K562 (cell line): Measurements from ENCODE around the gene RPL15. TPM values are rescaled to one million over a fixed set of nuclear protein-coding genes. Genes with fewer than 3 reads are reported as not detected.

ENCODE experiments used
- ATAC-seq: fragments of 200-7000 bp; cut with Tn5 transposase; 3 replicates; pipeline ENCODE4 v1.9.1; 2020; ENCODE audit warnings: moderate library complexity
- BruUV-seq: library from RNA; stranded (reverse); fragments of 400-500 nt; replicated peaks from 2 replicates; lab custom pipeline; 2021; lab: Mats Ljungman, UMichigan
- CTCF ChIA-PET: fragments of 300-600 bp; formaldehyde crosslinking; extraction: SDS; loops from one replicate; lab custom pipeline; 2021; ENCODE audit warnings: low intra/inter-chr PET ratio; lab: Yijun Ruan, JAX
- POLR2A ChIA-PET: fragments of 300-600, 350-650 bp; sonication (Branson Sonifier 250); formaldehyde crosslinking; extraction: SDS; loops from one replicate; lab custom pipeline; 2021; ENCODE audit warnings: antibody characterized with exemption, inconsistent platforms; lab: Yijun Ruan, JAX
- DNase-seq, 4 experiments: peaks; one replicate each; pipeline versions ENCODE4 v3.0.0 to v3.0.0-alpha.2; 2011 to 2018; ENCODE audit warnings: low spot score in 3 of 4, mixed read lengths in 3 of 4; ENCODE audit errors: extremely low read depth in 1 of 4
- FAIRE-seq: peaks from 2 replicates; lab custom pipeline; 2011; peaks lifted over from hg19 to GRCh38; lab: Jason Lieb, UNC
- H2AFZ ChIP-seq: 2 replicates; pipeline ENCODE4 v1.6.0; 2011; ENCODE audit warnings: low read depth, low read length, control low read depth, inconsistent platforms
- H3K27ac ChIP-seq: fragments of 200-600 bp; 3 replicates; pipeline ENCODE4 v1.8.0; 2011; ENCODE audit warnings: low read depth, mild to moderate bottlenecking, control low read depth, inconsistent platforms, low read length, moderate library complexity, mixed read lengths; ENCODE audit errors: extremely low read depth
- H3K27me3 ChIP-seq, 2 experiments: fragments of 300-600 bp in 1 of 2; 2 replicates in 1 of 2; 3 replicates in 1 of 2; pipeline versions ENCODE4 v1.6.0 to v1.8.0; 2011; ENCODE audit warnings: inconsistent platforms in 2 of 2, low read length in 2 of 2, mild to moderate bottlenecking in 1 of 2, mixed read lengths in 1 of 2, moderate library complexity in 1 of 2; ENCODE audit not compliant: control insufficient read depth in 2 of 2, insufficient read depth in 2 of 2
- H3K36me3 ChIP-seq: fragments of 300-600 bp; 3 replicates; pipeline ENCODE4 v1.8.0; 2011; ENCODE audit warnings: mild to moderate bottlenecking, low read length, inconsistent platforms; ENCODE audit not compliant: control insufficient read depth, insufficient read depth
- H3K4me1 ChIP-seq, 2 experiments: fragments of 200-600 bp in 1 of 2; replicated peaks in 1 of 2; 2 replicates in 1 of 2; 3 replicates in 1 of 2; pipeline versions ENCODE4 v1.5.1 to v1.8.0; 2011; ENCODE audit warnings: inconsistent platforms in 2 of 2, low read length in 2 of 2, mild to moderate bottlenecking in 1 of 2, mixed read lengths in 1 of 2, moderate library complexity in 1 of 2; ENCODE audit not compliant: control insufficient read depth in 2 of 2, insufficient read depth in 2 of 2
- H3K4me2 ChIP-seq: 2 replicates; pipeline ENCODE4 v1.6.1; 2011; ENCODE audit warnings: low read length, control low read depth, inconsistent platforms, mixed read lengths; ENCODE audit not compliant: insufficient read depth
- H3K4me3 ChIP-seq: fragments of 200-600 bp; sonication (generic), shearing (Covaris generic); 2 replicates; pipeline ENCODE4 v1.5.1; 2016; ENCODE audit warnings: control low read depth, inconsistent platforms
- H3K79me2 ChIP-seq: fragments of 200-600 bp; 3 replicates; pipeline ENCODE4 v1.8.0; 2011; ENCODE audit warnings: low read length, inconsistent platforms; ENCODE audit not compliant: control insufficient read depth, insufficient read depth
- H3K9ac ChIP-seq, 2 experiments: 2 replicates each; pipeline versions ENCODE4 v1.6.0 to v1.6.1; 2011; ENCODE audit warnings: low read depth in 2 of 2, low read length in 2 of 2, control low read depth in 1 of 2, inconsistent platforms in 1 of 2, mild to moderate bottlenecking in 1 of 2, mixed read lengths in 1 of 2; ENCODE audit not compliant: insufficient read depth in 1 of 2
- H3K9me1 ChIP-seq: one replicate; pipeline ENCODE4 v1.6.0; 2011; ENCODE audit warnings: inconsistent platforms, mild to moderate bottlenecking, low read length, moderate library complexity; ENCODE audit not compliant: control insufficient read depth, insufficient read depth
- H3K9me3 ChIP-seq: replicated peaks from 2 replicates; pipeline ENCODE4 v1.5.1; 2011; ENCODE audit warnings: low read depth, low read length, inconsistent platforms; ENCODE audit not compliant: control insufficient read depth, insufficient read depth
- H4K20me1 ChIP-seq: replicated peaks from 2 replicates; pipeline ENCODE4 v1.6.1; 2011; ENCODE audit warnings: low read length, inconsistent platforms, mixed read lengths; ENCODE audit not compliant: control insufficient read depth, insufficient read depth
- ESRRA ChIP-seq: fragments of 450-650 bp; IDR thresholded peaks from 2 replicates; pipeline ENCODE4 v1.6.1; 2014; ENCODE audit warnings: low read depth, mild to moderate bottlenecking, moderate library complexity, borderline replicate concordance
- FOXK1 ChIP-seq: sonication (generic); formaldehyde crosslinking; IDR thresholded peaks from 2 replicates; pipeline ENCODE4 v1.8.0; 2022; ENCODE audit warnings: missing genetic modification reagents, mild to moderate bottlenecking, borderline replicate concordance
- SNRNP70 ChIP-seq: fragments of 200-400 bp; formaldehyde crosslinking; optimal IDR thresholded peaks from 2 replicates; pipeline ENCODE3; 2017; ENCODE audit warnings: low read depth, low read length
- ZNF12 ChIP-seq: sonication (generic); formaldehyde crosslinking; IDR thresholded peaks from 2 replicates; pipeline ENCODE4 v1.4.0; 2020; ENCODE audit warnings: mild to moderate bottlenecking, missing genetic modification reagents
- ZNF316 ChIP-seq: fragments of 450-650 bp; IDR thresholded peaks from 2 replicates; pipeline ENCODE4 v1.6.1; 2016
- ZNF444 ChIP-seq: fragments of 250-450 bp; sonication (Bioruptor Pico); IDR thresholded peaks from 2 replicates; pipeline ENCODE4 v1.4.0; 2020; ENCODE audit warnings: mild to moderate bottlenecking, moderate library complexity
- ZZZ3 ChIP-seq: fragments of 450-650 bp; IDR thresholded peaks from 2 replicates; pipeline ENCODE4 v1.6.1; 2016; ENCODE audit warnings: antibody characterized with exemption, mild to moderate bottlenecking, moderate library complexity
- WGBS: fragments of 100-300 bp; shearing (Covaris generic); methylation state at CpG from one replicate; pipeline ENCODE4 v1.1.6; 2016; ENCODE audit warnings: low coverage, mixed read lengths; ENCODE audit not compliant: insufficient coverage; ENCODE audit errors: missing lambda C conversion rate; 5-methylcytosine and 5-hydroxymethylcytosine counted together
- in situ Hi-C: fragments of 300-500 bp; cut with MboI; formaldehyde crosslinking; loops from 4 replicates; pipeline ENCODE4 v1.15.0; 2018; ENCODE audit warnings: inconsistent platforms, mixed read lengths
- intact Hi-C: fragments of 100-400 bp; cut with micrococcal nuclease; formaldehyde crosslinking; loops from 2 replicates; pipeline ENCODE4 v1.14.2; 2022
- polyA plus RNA-seq, 8 experiments: library from polyadenylated mRNA; depleted of rRNA in 4 of 8; stranded (reverse) in 5 of 8; unstranded in 3 of 8; fragments of >200 nt; fragmentation: Nextera tagmentation in 2 of 8; fragmentation: Illumina TruSeq in 1 of 8; extraction: Ambion mirVana in 2 of 8; extraction: Trizol in 1 of 8; gene quantifications; 2 replicates each; pipeline versions ENCODE4 v1.2.1 to v1.2.3, GENCODE V29; 2011 to 2014; ENCODE audit warnings: inconsistent platforms in 1 of 8, missing spikeins in 1 of 8
- total RNA-seq, 7 experiments: library from RNA; depleted of rRNA in 6 of 7; stranded (reverse); fragments of >200 nt in 6 of 7; fragmentation: Illumina TruSeq in 2 of 7; extraction: Trizol in 2 of 7; gene quantifications; 2 replicates each; pipeline versions ENCODE4 v1.2.1 to v1.2.3, GENCODE V29; 2011 to 2021; ENCODE audit warnings: low replicate concordance in 1 of 7
- TF ChIP-seq, protein P1 (sequence below), 3 experiments: IDR thresholded peaks in 2 of 3; conservative IDR thresholded peaks in 1 of 3; 2 replicates each; pipeline ENCODE4 v1.5.1; 2011 to 2012; ENCODE audit warnings: low read length in 3 of 3, mild to moderate bottlenecking in 3 of 3, control low read depth in 2 of 3, improper control_type of control experiment in 1 of 3, inconsistent platforms in 1 of 3, low read depth in 1 of 3, mixed read lengths in 1 of 3, moderate library complexity in 1 of 3; ENCODE audit not compliant: insufficient read depth in 2 of 3
- TF ChIP-seq, protein P2 (sequence below): sonication (generic); formaldehyde crosslinking; IDR thresholded peaks from 2 replicates; pipeline ENCODE4 v1.8.1; 2023; ENCODE audit warnings: mild to moderate bottlenecking, missing genetic modification reagents
- TF ChIP-seq, protein P3 (sequence below): fragments of 450-650 bp; formaldehyde crosslinking; IDR thresholded peaks from 2 replicates; pipeline ENCODE4 v1.4.0; 2020; ENCODE audit warnings: mild to moderate bottlenecking, moderate library complexity

The RPL15 gene
- total and polyA plus RNA-seq, 9 of the 15 experiments (the other 6 are each of a cell fraction or from before 2014, with no cell fraction given), result 2,393 to 8,850 (median 3,928) TPM

DNA sequence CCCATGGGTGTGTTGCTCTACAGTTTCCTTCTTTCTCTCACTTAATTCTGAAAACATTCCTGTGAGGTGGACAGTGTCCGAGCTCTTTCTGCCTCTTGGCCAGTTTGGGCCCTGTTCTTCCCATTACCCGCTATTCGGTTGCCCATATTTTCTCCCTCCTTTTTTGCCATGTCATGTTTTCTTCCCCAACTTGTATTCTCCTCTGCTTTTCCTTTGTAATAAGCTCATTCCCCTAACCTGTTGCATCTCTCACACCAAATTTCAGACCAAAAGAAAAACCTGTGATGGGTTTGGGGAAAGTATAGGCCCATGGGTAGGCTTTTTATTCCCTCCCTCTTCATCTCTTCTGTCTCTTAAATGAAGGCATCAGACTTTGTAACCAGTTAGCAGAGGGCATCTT is 30.6 kb upstream of the RPL15 start:
- 92% methylated on average over 3 of the region's 3 CpGs for WGBS
- Histone ChIP-seq H3K27ac (no peak overlapping the region), H3K79me2 (peaks cover 13% of the 10 kb centered on the region; the same call in 1 of the 3 replicates), H3K4me1 (no peaks in the 10 kb centered on the region), H3K9ac (no peak overlapping the region), H2AFZ (no peak overlapping the region), H3K4me3 (no peak overlapping the region), H3K36me3 (peaks cover 44% of the 10 kb centered on the region), H4K20me1 (no peaks in the 10 kb centered on the region), H3K9me1 (no peaks in the 10 kb centered on the region), H3K27me3 (no peaks in the 10 kb centered on the region), H3K9me3 (no peaks in the 10 kb centered on the region), H3K4me2 (no peak overlapping the region)
- no peak for DNase-seq
- BruUV-seq, result no TSS peak
- no peak for TF ChIP-seq FOXK1
- TF ChIP-seq ZNF444, result no peak
- TF ChIP-seq ZNF316, result peak; percentile 29; the same call in 1 of the 2 replicates
- no peak for TF ChIP-seq SNRNP70
- TF ChIP-seq ESRRA, result no peak
- FAIRE-seq, result no peak
- in situ Hi-C loops (no loop called here), intact Hi-C loops (loop anchor here (10.0 kb wide), 1 partner anchor 258 kb away; no protein-coding TSS in a partner anchor)
- ChIA-PET CTCF (no interaction called here), POLR2A (interaction anchor here (0.7 kb wide), 1 partner anchor 8 kb away, joined by 3 read pairs; no protein-coding TSS in a partner anchor)
- ATAC-seq, result no peak

DNA sequence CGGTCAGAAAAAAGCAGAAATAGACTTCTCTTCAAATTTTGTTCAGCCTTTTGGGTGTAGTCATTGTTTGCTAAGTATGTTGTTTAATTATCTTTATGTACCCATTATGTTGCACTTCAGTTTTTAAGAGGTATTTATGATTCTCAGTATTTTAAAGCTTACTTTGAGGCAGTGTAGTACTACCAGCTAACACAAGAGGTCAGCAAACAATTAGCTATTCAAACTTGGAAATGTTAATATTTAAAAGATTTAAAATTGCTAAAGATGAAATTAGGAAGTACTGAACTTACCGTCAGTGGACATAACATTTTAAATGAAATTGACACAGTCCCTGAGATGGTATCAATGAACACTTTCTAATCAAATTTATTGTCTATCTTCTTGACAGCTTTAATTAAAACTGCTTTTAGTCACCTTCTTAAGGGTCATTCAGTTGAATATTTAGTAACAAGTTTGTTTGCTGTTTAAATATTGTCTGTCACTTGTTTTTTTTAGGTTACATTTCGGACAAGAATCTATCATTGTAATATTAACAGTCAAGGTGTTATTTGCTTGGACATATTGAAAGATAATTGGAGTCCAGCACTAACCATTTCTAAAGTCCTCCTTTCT is 28.2 kb upstream of the RPL15 start:
- H4K20me1 ChIP-seq, result no peaks in the 10 kb centered on the region
- BruUV-seq, result no TSS peak
- ATAC-seq (peak; percentile 48; the same call in 1 of the 3 replicates), DNase-seq (peak in 2 of 4 experiments; percentile 30 to 58), FAIRE-seq (peak; percentile 62)
- no peaks in the 10 kb centered on the region for H3K4me1 ChIP-seq
- no peaks in the 10 kb centered on the region for H3K9me3 ChIP-seq
- CTCF ChIA-PET, result interaction anchor here (1.2 to 2.1 kb wide), 5 partner anchors 98 to 796 kb away, joined by 4 to 14 read pairs (median 5); no protein-coding TSS in a partner anchor
- POLR2A ChIA-PET, result interaction anchor here (0.7 to 3.1 kb wide), 5 partner anchors 9 to 696 kb away, joined by 3 to 22 read pairs (median 4); partner anchors contain the start of genes NKIRAS1 and RPL15
- H3K36me3 ChIP-seq, result peaks cover 57% of the 10 kb centered on the region
- no peak overlapping the region for H2AFZ ChIP-seq
- H3K9me1 ChIP-seq, result no peaks in the 10 kb centered on the region
- H3K27ac ChIP-seq, result no peak overlapping the region
- in situ Hi-C loops, result no loop called here
- no peak overlapping the region for H3K4me2 ChIP-seq
- peaks cover 13% of the 10 kb centered on the region; the same call in 1 of the 3 replicates for H3K79me2 ChIP-seq
- no peak overlapping the region for H3K9ac ChIP-seq
- intact Hi-C loops, result loop anchor here (2.0 to 10.0 kb wide), 4 partner anchors 58 to 350 kb away; no protein-coding TSS in a partner anchor
- H3K27me3 ChIP-seq, result no peaks in the 10 kb centered on the region
- 41% methylated on average over 3 of the region's 3 CpGs for WGBS
- no peak overlapping the region for H3K4me3 ChIP-seq
- TF ChIP-seq, protein P1, sequence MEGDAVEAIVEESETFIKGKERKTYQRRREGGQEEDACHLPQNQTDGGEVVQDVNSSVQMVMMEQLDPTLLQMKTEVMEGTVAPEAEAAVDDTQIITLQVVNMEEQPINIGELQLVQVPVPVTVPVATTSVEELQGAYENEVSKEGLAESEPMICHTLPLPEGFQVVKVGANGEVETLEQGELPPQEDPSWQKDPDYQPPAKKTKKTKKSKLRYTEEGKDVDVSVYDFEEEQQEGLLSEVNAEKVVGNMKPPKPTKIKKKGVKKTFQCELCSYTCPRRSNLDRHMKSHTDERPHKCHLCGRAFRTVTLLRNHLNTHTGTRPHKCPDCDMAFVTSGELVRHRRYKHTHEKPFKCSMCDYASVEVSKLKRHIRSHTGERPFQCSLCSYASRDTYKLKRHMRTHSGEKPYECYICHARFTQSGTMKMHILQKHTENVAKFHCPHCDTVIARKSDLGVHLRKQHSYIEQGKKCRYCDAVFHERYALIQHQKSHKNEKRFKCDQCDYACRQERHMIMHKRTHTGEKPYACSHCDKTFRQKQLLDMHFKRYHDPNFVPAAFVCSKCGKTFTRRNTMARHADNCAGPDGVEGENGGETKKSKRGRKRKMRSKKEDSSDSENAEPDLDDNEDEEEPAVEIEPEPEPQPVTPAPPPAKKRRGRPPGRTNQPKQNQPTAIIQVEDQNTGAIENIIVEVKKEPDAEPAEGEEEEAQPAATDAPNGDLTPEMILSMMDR (IDR thresholded peaks at IDR 0.05 in 2 of 3, conservative IDR thresholded peaks at IDR 0.05 in 1 of 3; ENCODE audit: insufficient read depth in 2 of 3, low read depth in 1 of 3, low read length in 3 of 3), result peak; percentile 48 to 89 (median 52); a peak in 4 of 6 replicates
- TF ChIP-seq, protein P2, sequence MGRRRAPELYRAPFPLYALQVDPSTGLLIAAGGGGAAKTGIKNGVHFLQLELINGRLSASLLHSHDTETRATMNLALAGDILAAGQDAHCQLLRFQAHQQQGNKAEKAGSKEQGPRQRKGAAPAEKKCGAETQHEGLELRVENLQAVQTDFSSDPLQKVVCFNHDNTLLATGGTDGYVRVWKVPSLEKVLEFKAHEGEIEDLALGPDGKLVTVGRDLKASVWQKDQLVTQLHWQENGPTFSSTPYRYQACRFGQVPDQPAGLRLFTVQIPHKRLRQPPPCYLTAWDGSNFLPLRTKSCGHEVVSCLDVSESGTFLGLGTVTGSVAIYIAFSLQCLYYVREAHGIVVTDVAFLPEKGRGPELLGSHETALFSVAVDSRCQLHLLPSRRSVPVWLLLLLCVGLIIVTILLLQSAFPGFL (CRISPR knock-in tag), result no peak
- TF ChIP-seq, protein P3, sequence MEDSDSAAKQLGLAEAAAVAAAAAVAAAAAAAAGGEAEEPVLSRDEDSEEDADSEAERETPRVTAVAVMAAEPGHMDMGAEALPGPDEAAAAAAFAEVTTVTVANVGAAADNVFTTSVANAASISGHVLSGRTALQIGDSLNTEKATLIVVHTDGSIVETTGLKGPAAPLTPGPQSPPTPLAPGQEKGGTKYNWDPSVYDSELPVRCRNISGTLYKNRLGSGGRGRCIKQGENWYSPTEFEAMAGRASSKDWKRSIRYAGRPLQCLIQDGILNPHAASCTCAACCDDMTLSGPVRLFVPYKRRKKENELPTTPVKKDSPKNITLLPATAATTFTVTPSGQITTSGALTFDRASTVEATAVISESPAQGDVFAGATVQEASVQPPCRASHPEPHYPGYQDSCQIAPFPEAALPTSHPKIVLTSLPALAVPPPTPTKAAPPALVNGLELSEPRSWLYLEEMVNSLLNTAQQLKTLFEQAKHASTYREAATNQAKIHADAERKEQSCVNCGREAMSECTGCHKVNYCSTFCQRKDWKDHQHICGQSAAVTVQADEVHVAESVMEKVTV (CRISPR knock-in tag), result peak; percentile 79
- TF ChIP-seq ZZZ3, result 0 out of 2 replicates have a peak, but pooled peaks have one; percentile 19
- TF ChIP-seq ZNF12 (CRISPR knock-in tag), result no peak
